Tibial nerve (tissue), 4 donors: ENCODE results near the gene NEB. TPM values are rescaled to one million over a fixed set of nuclear protein-coding genes. Genes with fewer than 3 reads are reported as not detected.

Experiments
- DNase-seq, 2 donors: peaks; one replicate each; pipeline ENCODE4 v3.0.0-alpha.2; 2019; ENCODE audit warnings: low spot score in 2 of 2
- H3K27ac ChIP-seq, 4 donors: fragments of 200-600 bp; sonication (generic) in 3 of 4; one replicate each; pipeline ENCODE4 v1.5.1; 2017 to 2019; ENCODE audit warnings: mild to moderate bottlenecking in 1 of 4
- H3K27me3 ChIP-seq, 2 donors: fragments of 200-600 bp; sonication (generic) in 1 of 2; one replicate each; pipeline versions ENCODE4 v1.5.1 to v1.6.0; 2017 to 2019
- H3K36me3 ChIP-seq, 3 donors: fragments of 200-600 bp; sonication (generic); one replicate each; pipeline ENCODE4 v1.5.1; 2018 to 2019
- H3K4me1 ChIP-seq, 4 donors: fragments of 200-600 bp; sonication (generic) in 3 of 4; one replicate each; pipeline ENCODE4 v1.5.1; 2017 to 2019
- H3K4me3 ChIP-seq, 4 donors: fragments of 200-600 bp; sonication (generic) in 3 of 4; one replicate each; pipeline ENCODE4 v1.5.1; 2017 to 2019; ENCODE audit warnings: mild to moderate bottlenecking in 1 of 4, moderate library complexity in 1 of 4
- H3K9me3 ChIP-seq, 4 donors: fragments of 200-600 bp; sonication (generic) in 3 of 4; one replicate each; pipeline ENCODE4 v1.5.1; 2017 to 2019
- EP300 ChIP-seq, 2 donors: sonication (generic); formaldehyde crosslinking; IDR thresholded peaks; one replicate each; pipeline ENCODE4 v1.6.1; 2017; ENCODE audit warnings: antibody characterized with exemption in 2 of 2, mild to moderate bottlenecking in 1 of 2
- POLR2A ChIP-seq, 2 donors: fragments of 450-650 bp; IDR thresholded peaks; one replicate each; pipeline ENCODE4 v1.6.1; 2017; ENCODE audit warnings: antibody characterized with exemption in 2 of 2, mild to moderate bottlenecking in 2 of 2, moderate library complexity in 2 of 2
- WGBS, 2 donors: methylation state at CpG; one replicate each; pipeline ENCODE4 v1.1.5; 2018; 5-methylcytosine and 5-hydroxymethylcytosine counted together
- total RNA-seq, 4 donors: library from RNA; depleted of rRNA; stranded (reverse); fragments of >200 nt; gene quantifications; one replicate each; pipeline ENCODE4 v1.1.0, GENCODE V29; 2016
- TF ChIP-seq, protein P1 (sequence below), 5 experiments: fragments of 200-600 bp in 3 of 5; fragments of 450-650 bp in 2 of 5; sonication (generic) in 3 of 5; IDR thresholded peaks; one replicate each; pipeline ENCODE4 v1.5.1; 2016 to 2019; ENCODE audit warnings: antibody characterized with exemption in 5 of 5, mild to moderate bottlenecking in 3 of 5, moderate library complexity in 2 of 5

NEB gene
- total RNA-seq, 4 donors from 2014 or later = 1.2 to 2.2 (median 1.5) TPM

DNA sequence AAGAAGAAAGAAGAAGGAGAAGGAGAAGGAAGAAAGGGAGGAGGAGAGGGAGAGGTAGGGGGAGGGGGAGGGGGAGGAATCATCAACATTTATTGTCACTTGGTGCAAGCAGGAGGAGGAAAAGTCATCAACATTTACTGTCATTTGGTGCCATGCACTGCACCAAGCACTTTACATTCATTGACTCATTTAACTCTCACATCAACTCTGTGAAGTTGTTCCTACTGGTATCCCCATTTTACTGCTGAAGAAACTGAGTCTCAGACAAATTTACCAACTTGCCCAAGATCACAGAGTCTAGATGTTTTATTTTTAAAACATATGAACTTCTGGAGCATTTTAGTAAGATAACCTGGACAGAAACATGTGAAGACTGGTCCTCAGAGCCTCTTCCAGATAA is 46.7 kb upstream of the NEB start:
- no peak overlapping the region for H3K27ac ChIP-seq

DNA sequence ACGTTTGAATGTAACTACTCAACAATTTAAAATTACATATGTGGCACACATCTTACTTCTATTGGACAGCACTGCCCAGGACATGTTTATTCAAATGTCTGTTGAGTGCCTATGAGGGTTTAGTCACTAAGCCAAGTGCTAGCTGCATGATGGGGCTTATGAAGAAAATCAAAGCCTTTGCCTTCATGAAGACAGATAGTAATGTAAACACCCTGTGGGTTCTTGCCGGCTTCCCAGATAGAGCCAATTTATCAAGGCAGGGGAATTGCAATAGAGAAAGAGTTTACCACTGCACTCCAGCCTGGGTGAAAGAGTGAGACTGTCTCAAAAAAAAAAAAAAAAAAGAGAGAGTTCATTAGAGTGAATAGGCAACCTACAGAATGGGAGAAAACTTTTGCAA is 43.7 kb upstream of the NEB start:
- H3K9me3 ChIP-seq = no peaks in the 10 kb centered on the region
- peaks cover 0 to 68% (median 0%) of the 10 kb centered on the region in 3 donors for H3K36me3 ChIP-seq
- no peak for TF ChIP-seq POLR2A (IDR thresholded peaks at IDR 0.05)
- no peak for TF ChIP-seq EP300 (IDR thresholded peaks at IDR 0.05)
- TF ChIP-seq, protein P1, sequence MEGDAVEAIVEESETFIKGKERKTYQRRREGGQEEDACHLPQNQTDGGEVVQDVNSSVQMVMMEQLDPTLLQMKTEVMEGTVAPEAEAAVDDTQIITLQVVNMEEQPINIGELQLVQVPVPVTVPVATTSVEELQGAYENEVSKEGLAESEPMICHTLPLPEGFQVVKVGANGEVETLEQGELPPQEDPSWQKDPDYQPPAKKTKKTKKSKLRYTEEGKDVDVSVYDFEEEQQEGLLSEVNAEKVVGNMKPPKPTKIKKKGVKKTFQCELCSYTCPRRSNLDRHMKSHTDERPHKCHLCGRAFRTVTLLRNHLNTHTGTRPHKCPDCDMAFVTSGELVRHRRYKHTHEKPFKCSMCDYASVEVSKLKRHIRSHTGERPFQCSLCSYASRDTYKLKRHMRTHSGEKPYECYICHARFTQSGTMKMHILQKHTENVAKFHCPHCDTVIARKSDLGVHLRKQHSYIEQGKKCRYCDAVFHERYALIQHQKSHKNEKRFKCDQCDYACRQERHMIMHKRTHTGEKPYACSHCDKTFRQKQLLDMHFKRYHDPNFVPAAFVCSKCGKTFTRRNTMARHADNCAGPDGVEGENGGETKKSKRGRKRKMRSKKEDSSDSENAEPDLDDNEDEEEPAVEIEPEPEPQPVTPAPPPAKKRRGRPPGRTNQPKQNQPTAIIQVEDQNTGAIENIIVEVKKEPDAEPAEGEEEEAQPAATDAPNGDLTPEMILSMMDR (IDR thresholded peaks at IDR 0.05) = no peak
- peaks cover 0 to 12% (median 2%) of the 10 kb centered on the region in 4 donors for H3K4me1 ChIP-seq
- H3K4me3 ChIP-seq = no peak overlapping the region
- no peak overlapping the region for H3K27ac ChIP-seq
- no peak for DNase-seq
- H3K27me3 ChIP-seq = no peaks in the 10 kb centered on the region
- WGBS, 2 donors = 76 to 81% methylated on average over 2 of the region's 2 CpGs

More for the DNA sequence above, 46.7 kb upstream of the NEB start:
- TF ChIP-seq, protein P1 (IDR thresholded peaks at IDR 0.05) = no peak
- TF ChIP-seq POLR2A (IDR thresholded peaks at IDR 0.05) (no peak), EP300 (IDR thresholded peaks at IDR 0.05) (no peak)
- Histone ChIP-seq H3K36me3 (peaks cover 0 to 90% (median 0%) of the 10 kb centered on the region in 3 donors), H3K9me3 (no peaks in the 10 kb centered on the region), H3K4me1 (no peaks in the 10 kb centered on the region), H3K4me3 (no peak overlapping the region), H3K27me3 (no peaks in the 10 kb centered on the region)
- no peak for DNase-seq

DNA sequence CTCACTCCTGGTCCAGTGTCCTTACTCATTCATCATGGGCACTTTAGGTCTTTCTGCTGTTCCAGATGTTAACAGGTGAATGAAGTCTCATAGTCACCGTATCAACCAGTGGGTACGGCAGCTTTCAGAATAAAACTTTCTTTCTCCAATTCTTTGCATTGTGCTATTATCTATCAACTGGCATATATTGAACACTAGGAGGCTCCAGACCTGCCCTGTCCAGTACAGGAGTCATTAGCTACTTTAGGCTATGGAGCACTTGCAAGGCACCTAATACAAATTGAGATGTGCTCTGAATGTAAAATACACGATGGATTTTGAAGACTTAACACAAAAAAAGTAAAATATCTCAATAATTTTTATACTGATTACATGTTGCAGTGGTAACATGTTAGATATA is 43.2 kb upstream of the NEB start:
- H3K27me3 ChIP-seq = no peaks in the 10 kb centered on the region
- no peak overlapping the region for H3K4me3 ChIP-seq
- no peak for TF ChIP-seq EP300 (IDR thresholded peaks at IDR 0.05)
- TF ChIP-seq POLR2A (IDR thresholded peaks at IDR 0.05) = no peak
- TF ChIP-seq, protein P1 (IDR thresholded peaks at IDR 0.05) = no peak
- H3K36me3 ChIP-seq = peaks cover 0 to 63% (median 0%) of the 10 kb centered on the region in 3 donors
- H3K4me1 ChIP-seq = peaks cover 0 to 12% (median 2%) of the 10 kb centered on the region in 4 donors
- DNase-seq = no peak
- H3K27ac ChIP-seq = no peak overlapping the region
- no peaks in the 10 kb centered on the region for H3K9me3 ChIP-seq
- WGBS, 2 donors = 99% methylated on average over 3 of the region's 3 CpGs

DNA sequence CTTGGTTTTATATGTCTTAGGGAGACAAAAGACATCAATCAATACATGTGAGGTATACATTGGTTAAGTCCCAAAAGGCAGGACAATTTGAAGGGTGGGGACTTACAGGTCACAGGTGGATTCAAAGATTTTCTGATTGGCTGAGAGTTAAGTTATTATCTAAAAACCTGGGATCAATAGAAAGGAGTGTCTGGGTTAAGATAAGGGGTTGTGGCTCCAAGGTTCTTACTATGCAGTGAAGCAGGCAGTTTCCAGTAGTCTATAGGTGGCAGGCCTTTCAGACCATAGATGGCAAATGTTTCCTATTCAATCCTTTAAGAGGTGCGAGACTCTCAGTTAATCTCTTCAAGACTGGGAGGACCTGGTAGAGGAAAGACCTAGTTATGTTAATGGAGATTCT is 42.1 kb upstream of the NEB start:
- H3K27me3 ChIP-seq = no peaks in the 10 kb centered on the region
- no peak overlapping the region for H3K27ac ChIP-seq
- H3K4me3 ChIP-seq = no peak overlapping the region
- WGBS, 2 donors = 95 to 100% methylated on average over 1 of the region's 1 CpG
- H3K9me3 ChIP-seq = no peaks in the 10 kb centered on the region
- no peak for DNase-seq
- H3K4me1 ChIP-seq = peaks cover 0 to 12% (median 2%) of the 10 kb centered on the region in 4 donors
- no peak for TF ChIP-seq EP300 (IDR thresholded peaks at IDR 0.05)
- TF ChIP-seq, protein P1 (IDR thresholded peaks at IDR 0.05) = no peak
- TF ChIP-seq POLR2A (IDR thresholded peaks at IDR 0.05) = no peak
- H3K36me3 ChIP-seq = peaks cover 0 to 52% (median 0%) of the 10 kb centered on the region in 3 donors

DNA sequence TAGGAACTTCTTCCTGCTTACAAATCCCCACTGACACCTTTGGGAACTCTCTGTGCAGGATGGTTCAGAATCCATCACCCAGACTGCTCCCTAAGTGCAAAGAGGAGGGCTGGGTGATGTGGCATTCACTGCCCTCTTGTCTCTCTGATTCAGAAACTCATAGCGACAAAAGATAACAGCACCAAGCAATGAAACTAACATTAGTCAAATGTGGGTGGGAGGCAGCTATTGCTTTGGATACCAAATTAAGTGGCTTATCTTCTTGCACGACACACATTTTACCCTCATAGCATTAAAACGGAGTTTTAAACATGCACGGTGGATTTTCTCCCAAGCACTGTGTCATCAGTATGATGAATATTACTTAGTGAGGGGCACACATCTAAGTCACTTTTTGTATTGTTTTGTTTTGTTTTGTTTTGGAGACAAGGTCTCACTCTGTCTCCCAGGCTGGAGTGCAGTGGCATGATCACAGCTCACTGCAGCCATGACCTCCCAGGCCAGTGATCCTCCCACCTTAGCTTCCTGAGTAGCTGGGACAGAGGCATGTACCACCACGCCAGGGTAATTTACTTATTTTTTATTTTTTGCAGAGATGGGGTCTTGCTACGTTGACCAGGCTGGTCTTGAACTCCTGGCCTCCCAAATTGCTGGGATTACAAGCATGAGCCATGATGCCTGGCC is 40.9 kb upstream of the NEB start:
- H3K9me3 ChIP-seq = no peaks in the 10 kb centered on the region
- 82 to 87% methylated on average over 6 of the region's 6 CpGs for WGBS, 2 donors
- no peaks in the 10 kb centered on the region for H3K27me3 ChIP-seq
- H3K36me3 ChIP-seq = peaks cover 0 to 46% (median 0%) of the 10 kb centered on the region in 3 donors
- DNase-seq = no peak
- H3K27ac ChIP-seq = peak overlapping the region in 2 of 4 donors; percentile 62 to 63
- peaks cover 0 to 12% (median 2%) of the 10 kb centered on the region in 4 donors for H3K4me1 ChIP-seq
- TF ChIP-seq EP300 (IDR thresholded peaks at IDR 0.05) (no peak), POLR2A (IDR thresholded peaks at IDR 0.05) (no peak)
- TF ChIP-seq, protein P1 (IDR thresholded peaks at IDR 0.05) = no peak
- H3K4me3 ChIP-seq = no peak overlapping the region
